ENCODE data around the gene TP73. TPM values are rescaled to one million over a fixed set of nuclear protein-coding genes. Genes with fewer than 3 reads are reported as not detected.

The TP73 gene
- total RNA-seq, 2 donors from 2014 or later = not detected

GRCh38 chr1:3716351-3716750 is 64.0 kb downstream of the TP73 start:
- no peaks in the 10 kb centered on the region for H3K36me3 ChIP-seq
- no peak for TF ChIP-seq CTCF (IDR thresholded peaks at IDR 0.05)
- peaks cover 0 to 8% of the 10 kb centered on the region in 2 donors for H3K4me1 ChIP-seq (ENCODE audit: control insufficient read depth in 1 of 2, low read depth in 2 of 2)
- no peak overlapping the region for H3K4me3 ChIP-seq
- no peaks in the 10 kb centered on the region for H3K27me3 ChIP-seq (replicated peaks; ENCODE audit: insufficient read depth)
- no peak overlapping the region for H3K27ac ChIP-seq
- no peak for DNase-seq (ENCODE audit: low spot score)
- ATAC-seq (ENCODE audit: insufficient number of reproducible peaks, low FRiP score, low read depth) = no peak
- H3K9me3 ChIP-seq = no peaks in the 10 kb centered on the region

- Histone ChIP-seq H3K36me3 (no peaks in the 10 kb centered on the region), H3K9me3 (no peaks in the 10 kb centered on the region), H3K27me3 (replicated peaks; ENCODE audit: insufficient read depth) (no peaks in the 10 kb centered on the region), H3K4me3 (no peak overlapping the region), H3K4me1 (ENCODE audit: control insufficient read depth in 1 of 2, low read depth in 2 of 2) (peaks cover 0 to 8% of the 10 kb centered on the region in 2 donors), H3K27ac (no peak overlapping the region)
- DNase-seq (ENCODE audit: low spot score) (no peak), ATAC-seq (ENCODE audit: insufficient number of reproducible peaks, low FRiP score, low read depth) (no peak)
- no peak for TF ChIP-seq CTCF (IDR thresholded peaks at IDR 0.05)
These were observed 64.9 kb downstream of the TP73 start for GRCh38 chr1:3717041-3717714.

GRCh38 chr1:3717715-3718601 is 65.6 kb downstream of the TP73 start:
- no peaks in the 10 kb centered on the region for H3K27me3 ChIP-seq (replicated peaks; ENCODE audit: insufficient read depth)
- DNase-seq (ENCODE audit: low spot score) (no peak), ATAC-seq (ENCODE audit: insufficient number of reproducible peaks, low FRiP score, low read depth) (no peak)
- no peak overlapping the region for H3K27ac ChIP-seq
- no peak for TF ChIP-seq CTCF (IDR thresholded peaks at IDR 0.05)
- no peaks in the 10 kb centered on the region for H3K9me3 ChIP-seq
- H3K36me3 ChIP-seq = no peaks in the 10 kb centered on the region
- H3K4me3 ChIP-seq = no peak overlapping the region
- H3K4me1 ChIP-seq (ENCODE audit: control insufficient read depth in 1 of 2, low read depth in 2 of 2) = peaks cover 0 to 8% of the 10 kb centered on the region in 2 donors

- no peak for DNase-seq (ENCODE audit: low spot score)
- no peaks in the 10 kb centered on the region for H3K36me3 ChIP-seq
- peaks cover 0 to 8% of the 10 kb centered on the region in 2 donors for H3K4me1 ChIP-seq (ENCODE audit: control insufficient read depth in 1 of 2, low read depth in 2 of 2)
- no peak overlapping the region for H3K27ac ChIP-seq
- H3K27me3 ChIP-seq (replicated peaks; ENCODE audit: insufficient read depth) = no peaks in the 10 kb centered on the region
- no peak for TF ChIP-seq CTCF (IDR thresholded peaks at IDR 0.05)
- no peaks in the 10 kb centered on the region for H3K9me3 ChIP-seq
- no peak for ATAC-seq (ENCODE audit: insufficient number of reproducible peaks, low FRiP score, low read depth)
- H3K4me3 ChIP-seq = no peak overlapping the region
These were observed 66.4 kb downstream of the TP73 start for GRCh38 chr1:3718764-3719163.

GRCh38 chr1:3721955-3722465 is 69.7 kb downstream of the TP73 start:
- Histone ChIP-seq H3K27ac (no peak overlapping the region), H3K4me1 (ENCODE audit: control insufficient read depth in 1 of 2, low read depth in 2 of 2) (no peaks in the 10 kb centered on the region), H3K27me3 (replicated peaks; ENCODE audit: insufficient read depth) (no peaks in the 10 kb centered on the region), H3K9me3 (no peaks in the 10 kb centered on the region), H3K36me3 (no peaks in the 10 kb centered on the region), H3K4me3 (no peak overlapping the region)
- no peak for ATAC-seq (ENCODE audit: insufficient number of reproducible peaks, low FRiP score, low read depth)
- DNase-seq (ENCODE audit: low spot score) = no peak
- no peak for TF ChIP-seq CTCF (IDR thresholded peaks at IDR 0.05)

All from thoracic aorta (tissue), 2 donors.